ENCODE measurements around the gene ZFP57.
A peak's percentile ranks its signal among the peaks of the same experiment; 100 is the strongest.

Gene ZFP57

GRCh38 chr6:29680904-29681303, at the start of gene ZFP57:
Gene ZFP57 (minus strand): TSS chr6:29681152. CDS start chr6:29677003, 4,149 bp downstream.
- DNase-seq = no peak

- DNase-seq = no peak
These were observed 49.7 kb upstream of the ZFP57 start for GRCh38 chr6:29730575-29731126.

- DNase-seq = no peak
These were observed 48.9 kb upstream of the ZFP57 start for GRCh38 chr6:29729774-29730328.

GRCh38 chr6:29728875-29729270, 47.9 kb upstream of the ZFP57 start:
- no peak for DNase-seq

- no peak for DNase-seq
These were observed 47.4 kb upstream of the ZFP57 start for GRCh38 chr6:29728173-29728874.

- no peak for DNase-seq
These were observed 46.7 kb upstream of the ZFP57 start for GRCh38 chr6:29727637-29728036.

GRCh38 chr6:29726571-29727194, 45.7 kb upstream of the ZFP57 start:
- no peak for DNase-seq

- no peak for DNase-seq
These were observed 45.0 kb upstream of the ZFP57 start for GRCh38 chr6:29726001-29726400.

GRCh38 chr6:29724937-29725869, 44.3 kb upstream of the ZFP57 start:
- no peak for DNase-seq

GRCh38 chr6:29723666-29724588, 43.0 kb upstream of the ZFP57 start:
- DNase-seq = peak; percentile 85

- peak; percentile 86 for DNase-seq
These were observed 42.3 kb upstream of the ZFP57 start, which contains the start of gene HLA-F for GRCh38 chr6:29723262-29723665. Gene HLA-F (plus strand): TSS chr6:29723434. CDS start chr6:29723464, 30 bp downstream.

GRCh38 chr6:29720863-29721262, 39.9 kb upstream of the ZFP57 start:
- DNase-seq = no peak

- DNase-seq = no peak
These were observed 29.5 kb upstream of the ZFP57 start for GRCh38 chr6:29710281-29710941.

GRCh38 chr6:29709188-29709587, 28.2 kb upstream of the ZFP57 start:
- no peak for DNase-seq

GRCh38 chr6:29708432-29709179, 27.7 kb upstream of the ZFP57 start:
- peak; percentile 59 for DNase-seq

GRCh38 chr6:29705389-29706231, 24.7 kb upstream of the ZFP57 start:
- DNase-seq = no peak

GRCh38 chr6:29702519-29703103, 21.7 kb upstream of the ZFP57 start:
- DNase-seq = peak; percentile 86

- peak; percentile 25 for DNase-seq
These were observed 15.5 kb upstream of the ZFP57 start for GRCh38 chr6:29696147-29697125.

Data from stimulated activated CD4-positive, alpha-beta T cell treated with anti-CD3 and anti-CD28 coated beads, Interleukin-15, amount 100 ng/mL, for 24 hours (primary cell).